Vagina (tissue), 2 donors: ENCODE measurements around the gene SPOCK1. TPM values are rescaled to one million over a fixed set of nuclear protein-coding genes. Genes with fewer than 3 reads are reported as not detected.

Experiments used
- DNase-seq, 2 donors: peaks; one replicate each; pipeline ENCODE4 v3.0.0-alpha.2; 2017; ENCODE audit errors: extremely low spot score in 2 of 2
- H3K27ac ChIP-seq: fragments of 200-600 bp; sonication (generic); one replicate; pipeline ENCODE4 v1.5.1; 2019
- H3K27me3 ChIP-seq: fragments of 200-600 bp; sonication (generic); one replicate; pipeline ENCODE4 v1.5.1; 2019
- H3K36me3 ChIP-seq, 2 donors: fragments of 200-600 bp; sonication (generic); one replicate each; pipeline ENCODE4 v1.5.1; 2017 to 2019
- H3K4me1 ChIP-seq: fragments of 200-600 bp; sonication (generic); one replicate; pipeline ENCODE4 v1.5.1; 2019
- H3K4me3 ChIP-seq, 2 donors: fragments of 200-600 bp; sonication (generic); 1 replicate in 1 of 2; 2 replicates in 1 of 2; pipeline ENCODE4 v1.5.1; 2016 to 2019
- H3K9me3 ChIP-seq: fragments of 200-600 bp; sonication (generic); one replicate; pipeline ENCODE4 v1.5.1; 2019
- CTCF ChIP-seq, 3 experiments: fragments of 450-650 bp in 2 of 3; fragments of 200-600 bp in 1 of 3; sonication (generic) in 1 of 3; IDR thresholded peaks; one replicate each; pipeline ENCODE4 v1.5.1; 2017 to 2019; ENCODE audit warnings: antibody characterized with exemption in 3 of 3, mild to moderate bottlenecking in 2 of 3, moderate library complexity in 2 of 3
- POLR2A ChIP-seq, 2 donors: fragments of 450-650 bp; IDR thresholded peaks; one replicate each; pipeline ENCODE4 v1.6.1; 2017; ENCODE audit warnings: antibody characterized with exemption in 2 of 2, mild to moderate bottlenecking in 2 of 2, moderate library complexity in 2 of 2
- POLR2AphosphoS5 ChIP-seq, 2 donors: sonication (generic); formaldehyde crosslinking; IDR thresholded peaks; one replicate each; pipeline ENCODE4 v1.9.0; 2017; ENCODE audit warnings: antibody characterized with exemption in 2 of 2, mild to moderate bottlenecking in 2 of 2, low read depth in 1 of 2; ENCODE audit not compliant: insufficient read depth in 1 of 2
- intact Hi-C: fragments of 100-400 bp; cut with DNase I; formaldehyde crosslinking; loops from one replicate; pipeline ENCODE4 v1.15.1; 2023
- total RNA-seq: library from RNA; depleted of rRNA; stranded (reverse); fragments of >200 nt; gene quantifications from one replicate; pipeline ENCODE4 v1.2.3, GENCODE V29; 2016

SPOCK1 gene
- total RNA-seq, 1 donor from 2014 or later = 70.7 TPM

GRCh38 chr5:137188566-137188965, 310.6 kb downstream of the SPOCK1 start:
- Histone ChIP-seq H3K4me1 (no peaks in the 10 kb centered on the region), H3K27ac (no peak overlapping the region), H3K4me3 (no peak overlapping the region), H3K9me3 (no peaks in the 10 kb centered on the region), H3K27me3 (no peaks in the 10 kb centered on the region), H3K36me3 (no peaks in the 10 kb centered on the region)
- intact Hi-C loops = no loop called here
- TF ChIP-seq CTCF (IDR thresholded peaks at IDR 0.05) (no peak), POLR2AphosphoS5 (IDR thresholded peaks at IDR 0.05; ENCODE audit: insufficient read depth in 1 of 2, low read depth in 1 of 2) (no peak), POLR2A (IDR thresholded peaks at IDR 0.05) (no peak)
- DNase-seq = no peak

GRCh38 chr5:137186759-137187461, 312.2 kb downstream of the SPOCK1 start:
- no peaks in the 10 kb centered on the region for H3K36me3 ChIP-seq
- H3K4me3 ChIP-seq = no peak overlapping the region
- no peaks in the 10 kb centered on the region for H3K4me1 ChIP-seq
- intact Hi-C loops = no loop called here
- no peaks in the 10 kb centered on the region for H3K9me3 ChIP-seq
- no peak overlapping the region for H3K27ac ChIP-seq
- H3K27me3 ChIP-seq = no peaks in the 10 kb centered on the region
- TF ChIP-seq POLR2AphosphoS5 (IDR thresholded peaks at IDR 0.05; ENCODE audit: insufficient read depth in 1 of 2, low read depth in 1 of 2) = no peak
- TF ChIP-seq POLR2A (IDR thresholded peaks at IDR 0.05) = no peak
- TF ChIP-seq CTCF (IDR thresholded peaks at IDR 0.05) = no peak
- no peak for DNase-seq

GRCh38 chr5:137185193-137185592, 313.9 kb downstream of the SPOCK1 start:
- H3K27me3 ChIP-seq = no peaks in the 10 kb centered on the region
- no peaks in the 10 kb centered on the region for H3K4me1 ChIP-seq
- H3K9me3 ChIP-seq = no peaks in the 10 kb centered on the region
- intact Hi-C loops = no loop called here
- no peaks in the 10 kb centered on the region for H3K36me3 ChIP-seq
- no peak for DNase-seq
- no peak overlapping the region for H3K4me3 ChIP-seq
- TF ChIP-seq POLR2A (IDR thresholded peaks at IDR 0.05) (no peak), POLR2AphosphoS5 (IDR thresholded peaks at IDR 0.05; ENCODE audit: insufficient read depth in 1 of 2, low read depth in 1 of 2) (no peak), CTCF (IDR thresholded peaks at IDR 0.05) (no peak)
- H3K27ac ChIP-seq = no peak overlapping the region

GRCh38 chr5:137184734-137185133, 314.4 kb downstream of the SPOCK1 start:
- Histone ChIP-seq H3K36me3 (no peaks in the 10 kb centered on the region), H3K4me3 (no peak overlapping the region), H3K27ac (no peak overlapping the region), H3K9me3 (no peaks in the 10 kb centered on the region), H3K4me1 (no peaks in the 10 kb centered on the region), H3K27me3 (no peaks in the 10 kb centered on the region)
- peak in 1 of 2 donors; percentile 69 for DNase-seq
- TF ChIP-seq POLR2AphosphoS5 (IDR thresholded peaks at IDR 0.05; ENCODE audit: insufficient read depth in 1 of 2, low read depth in 1 of 2) (no peak), POLR2A (IDR thresholded peaks at IDR 0.05) (no peak), CTCF (IDR thresholded peaks at IDR 0.05) (no peak)
- intact Hi-C loops = no loop called here

- TF ChIP-seq CTCF (IDR thresholded peaks at IDR 0.05) = no peak
- no peak for TF ChIP-seq POLR2A (IDR thresholded peaks at IDR 0.05)
- TF ChIP-seq POLR2AphosphoS5 (IDR thresholded peaks at IDR 0.05; ENCODE audit: insufficient read depth in 1 of 2, low read depth in 1 of 2) = no peak
- H3K4me1 ChIP-seq = no peaks in the 10 kb centered on the region
- H3K27ac ChIP-seq = no peak overlapping the region
- H3K4me3 ChIP-seq = no peak overlapping the region
- intact Hi-C loops = no loop called here
- peak in 1 of 2 donors; percentile 58 for DNase-seq
- no peaks in the 10 kb centered on the region for H3K27me3 ChIP-seq
- no peaks in the 10 kb centered on the region for H3K36me3 ChIP-seq
- no peaks in the 10 kb centered on the region for H3K9me3 ChIP-seq
Measured at GRCh38 chr5:137182576-137182975, 316.6 kb downstream of the SPOCK1 start.
